GM12865 (cell line): ENCODE results near the gene CCM2.

ENCODE experiments used
- DNase-seq: peaks from one replicate; pipeline ENCODE4 v3.0.0; 2010; ENCODE audit warnings: low read depth
- H3K4me3 ChIP-seq: 2 replicates; pipeline ENCODE4 v1.5.1; 2011; ENCODE audit warnings: mild to moderate bottlenecking, low read depth, low read length, control low read depth
- TF ChIP-seq, protein P1 (sequence below): IDR thresholded peaks from 2 replicates; pipeline ENCODE4 v1.5.1; 2011; ENCODE audit warnings: low read length, control low read depth, low read depth, inconsistent platforms; ENCODE audit not compliant: insufficient read depth; ENCODE audit errors: missing control alignments

CCM2 gene

GRCh38 chr7:45057878-45058277, 57.9 kb downstream of the CCM2 start:
- no peak for DNase-seq
- TF ChIP-seq, protein P1, sequence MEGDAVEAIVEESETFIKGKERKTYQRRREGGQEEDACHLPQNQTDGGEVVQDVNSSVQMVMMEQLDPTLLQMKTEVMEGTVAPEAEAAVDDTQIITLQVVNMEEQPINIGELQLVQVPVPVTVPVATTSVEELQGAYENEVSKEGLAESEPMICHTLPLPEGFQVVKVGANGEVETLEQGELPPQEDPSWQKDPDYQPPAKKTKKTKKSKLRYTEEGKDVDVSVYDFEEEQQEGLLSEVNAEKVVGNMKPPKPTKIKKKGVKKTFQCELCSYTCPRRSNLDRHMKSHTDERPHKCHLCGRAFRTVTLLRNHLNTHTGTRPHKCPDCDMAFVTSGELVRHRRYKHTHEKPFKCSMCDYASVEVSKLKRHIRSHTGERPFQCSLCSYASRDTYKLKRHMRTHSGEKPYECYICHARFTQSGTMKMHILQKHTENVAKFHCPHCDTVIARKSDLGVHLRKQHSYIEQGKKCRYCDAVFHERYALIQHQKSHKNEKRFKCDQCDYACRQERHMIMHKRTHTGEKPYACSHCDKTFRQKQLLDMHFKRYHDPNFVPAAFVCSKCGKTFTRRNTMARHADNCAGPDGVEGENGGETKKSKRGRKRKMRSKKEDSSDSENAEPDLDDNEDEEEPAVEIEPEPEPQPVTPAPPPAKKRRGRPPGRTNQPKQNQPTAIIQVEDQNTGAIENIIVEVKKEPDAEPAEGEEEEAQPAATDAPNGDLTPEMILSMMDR, result no peak
- H3K4me3 ChIP-seq, result no peak overlapping the region

DNA sequence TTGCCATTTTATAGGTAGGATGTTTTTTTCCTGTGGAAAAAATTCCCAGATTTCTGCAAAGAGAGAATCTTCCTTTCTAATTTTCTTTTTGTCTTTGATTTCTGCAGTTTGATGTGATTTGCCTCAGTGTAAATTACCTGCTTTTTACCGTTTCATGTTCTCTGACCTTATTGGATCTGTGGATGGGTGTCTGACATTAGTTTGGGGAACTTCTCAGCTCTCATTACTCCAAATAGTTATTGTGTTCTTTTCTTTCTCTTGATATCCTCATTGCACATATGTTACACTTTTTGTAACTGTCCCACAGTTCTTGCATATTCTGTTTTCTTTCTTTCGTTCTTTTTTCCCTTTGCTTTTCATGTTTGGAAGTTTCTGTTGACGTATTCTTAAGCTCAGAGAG, 60.3 kb downstream of the CCM2 start:
- no peak overlapping the region for H3K4me3 ChIP-seq
- no peak for DNase-seq
- TF ChIP-seq, protein P1, result no peak

- H3K4me3 ChIP-seq, result no peak overlapping the region
- DNase-seq, result no peak
- TF ChIP-seq, protein P1, result no peak
Observed at GRCh38 chr7:45061352-45061751, 61.4 kb downstream of the CCM2 start.

DNA sequence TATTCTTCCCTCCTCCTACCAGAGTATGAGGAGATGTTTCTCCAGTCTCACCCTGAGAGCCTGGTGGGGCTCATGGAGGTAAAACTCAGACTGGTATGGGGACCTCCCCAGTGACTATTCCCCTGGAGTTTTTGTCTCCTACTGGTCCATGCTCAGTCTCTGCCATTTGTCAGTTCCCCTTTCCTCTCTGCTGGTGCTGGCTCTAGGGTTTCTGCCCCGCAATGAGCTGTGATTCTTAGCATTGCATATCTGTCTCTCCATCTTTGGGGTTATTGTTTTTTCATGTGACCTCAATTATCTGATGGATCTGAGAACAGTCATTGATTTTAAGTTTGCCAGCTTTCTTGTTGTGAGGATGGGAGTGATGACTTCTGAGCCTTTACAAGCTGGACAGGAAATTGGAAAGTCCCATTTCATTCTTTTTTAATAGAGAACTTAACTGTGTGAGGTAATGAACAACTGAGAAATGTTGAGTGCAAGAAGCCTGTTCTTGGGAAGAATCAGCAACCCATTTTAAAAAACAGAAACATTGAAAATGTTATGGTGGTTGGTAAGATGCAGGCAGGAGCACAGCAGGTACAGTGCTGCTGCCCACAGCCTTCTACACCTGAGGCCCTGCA, 61.9 kb downstream of the CCM2 start:
- no peak overlapping the region for H3K4me3 ChIP-seq
- TF ChIP-seq, protein P1, result no peak
- DNase-seq, result no peak

- TF ChIP-seq, protein P1, result no peak
- no peak for DNase-seq
- H3K4me3 ChIP-seq, result no peak overlapping the region
Observed at GRCh38 chr7:45064047-45064725, 64.2 kb downstream of the CCM2 start.

DNA sequence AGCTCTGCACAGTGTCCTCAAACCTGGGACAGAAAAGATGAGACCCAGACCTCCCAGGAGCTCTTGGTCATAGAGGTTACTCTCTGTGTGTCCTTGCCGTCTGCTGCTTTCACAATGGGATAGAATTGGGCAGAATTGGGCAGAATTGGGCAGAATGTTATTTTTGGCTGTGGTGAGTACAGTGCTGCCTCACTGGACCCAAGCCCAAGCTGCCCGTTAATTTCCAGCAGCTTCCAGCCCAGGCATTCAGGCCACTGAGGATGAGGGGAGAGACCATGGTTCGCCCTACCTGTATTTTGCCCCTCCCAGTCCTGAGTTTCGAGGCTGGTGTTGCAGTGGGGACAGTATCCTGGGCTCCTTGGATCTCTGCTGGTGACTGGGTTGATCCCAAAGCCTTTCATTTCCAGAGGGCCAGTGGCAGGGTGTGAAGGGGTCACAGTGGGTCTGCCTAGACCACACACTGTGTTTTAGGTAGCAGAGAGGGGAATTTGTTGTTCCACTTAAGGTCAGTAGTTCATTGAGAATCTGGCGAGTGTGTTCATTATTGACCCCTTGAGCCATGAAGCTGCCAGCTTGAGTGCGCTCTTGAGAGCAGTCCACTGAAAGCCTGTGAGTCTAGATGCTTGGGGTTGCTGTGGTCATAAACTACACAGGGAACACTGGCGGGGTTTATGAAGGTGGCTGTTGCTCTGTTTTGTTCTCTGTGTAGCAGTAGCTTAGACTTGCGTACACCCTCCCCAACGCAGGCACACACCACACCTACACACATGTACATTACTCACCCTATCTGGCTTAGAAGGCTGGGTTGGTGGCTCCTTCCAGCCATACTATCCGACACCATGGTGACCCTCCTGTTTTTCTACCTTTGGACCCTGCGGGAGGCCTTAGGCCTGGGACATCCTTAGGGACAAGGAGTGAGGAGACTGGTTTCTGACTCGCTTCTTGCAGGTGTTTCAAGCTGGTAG, 65.3 kb downstream of the CCM2 start:
- no peak for DNase-seq
- TF ChIP-seq, protein P1, result no peak
- no peak overlapping the region for H3K4me3 ChIP-seq
